Ectodermal cell (in vitro differentiated cells): Measurements from ENCODE around the gene AP4E1.

Source experiments
- H3K27ac ChIP-seq: 2 replicates; pipeline ENCODE4 v1.7.0; 2013; ENCODE audit warnings: mild to moderate bottlenecking, low read depth, low read length; ENCODE audit not compliant: insufficient read depth, poor library complexity, severe bottlenecking
- H3K27me3 ChIP-seq: 2 replicates; pipeline ENCODE4 v1.7.0; 2013; ENCODE audit warnings: mild to moderate bottlenecking, low read length; ENCODE audit not compliant: insufficient read depth, control insufficient read depth, poor library complexity, severe bottlenecking
- H3K36me3 ChIP-seq: one replicate; pipeline ENCODE4 v1.7.0; 2013; ENCODE audit warnings: low read length; ENCODE audit not compliant: control insufficient read depth, insufficient read depth
- H3K4me1 ChIP-seq: one replicate; pipeline ENCODE4 v1.7.0; 2013; ENCODE audit warnings: low read length; ENCODE audit not compliant: control insufficient read depth, insufficient read depth
- H3K4me3 ChIP-seq: 2 replicates; pipeline ENCODE4 v1.7.0; 2013; ENCODE audit warnings: low read depth, low read length, control low read depth; ENCODE audit not compliant: insufficient read depth
- H3K9me3 ChIP-seq: 2 replicates; pipeline ENCODE4 v1.7.0; 2013; ENCODE audit warnings: mild to moderate bottlenecking, low read length, moderate library complexity; ENCODE audit not compliant: control insufficient read depth
- WGBS, 2 experiments: methylation state at CpG; one replicate each; pipeline ENCODE4 v1.1.7; 2013; ENCODE audit warnings: missing lambda C conversion rate in 2 of 2; 5-methylcytosine and 5-hydroxymethylcytosine counted together

The AP4E1 gene

DNA sequence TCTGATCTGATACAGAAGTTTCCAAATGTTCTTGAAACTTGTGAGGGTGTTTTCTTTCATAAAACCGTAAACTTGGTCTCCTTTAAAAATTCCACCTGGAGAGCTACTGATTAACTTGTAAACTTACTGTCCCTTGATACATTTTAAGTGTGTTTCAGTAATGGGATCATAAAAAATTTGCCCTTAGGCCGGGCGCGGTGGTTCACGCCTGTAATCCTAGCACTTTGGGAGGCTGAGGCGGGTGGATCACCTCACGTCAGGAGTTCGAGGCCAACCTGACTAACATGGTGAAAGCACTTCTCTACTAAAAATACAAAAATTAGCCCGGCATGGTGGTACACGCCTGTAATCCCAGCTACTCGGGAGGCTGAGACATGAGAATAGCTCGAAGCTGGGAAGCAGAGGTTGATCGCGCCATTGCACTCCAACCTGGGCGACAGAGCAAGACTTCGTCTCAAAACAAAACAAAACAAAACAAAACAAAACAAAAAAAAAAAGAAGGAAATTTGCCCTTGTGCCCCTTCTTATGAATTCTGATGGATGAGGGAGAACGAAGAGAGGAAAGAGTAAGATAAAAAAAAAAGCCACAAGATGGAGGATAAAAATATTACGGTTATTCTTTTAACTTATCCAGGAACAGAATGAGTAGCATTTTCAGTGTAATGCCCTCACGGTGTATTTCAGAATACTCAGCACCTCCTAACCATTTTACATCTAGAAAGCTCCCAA, 32.1 kb upstream of the AP4E1 start:
- no peak overlapping the region for H3K4me3 ChIP-seq
- no peaks in the 10 kb centered on the region for H3K36me3 ChIP-seq
- WGBS, 2 experiments, result 83 to 89% methylated on average over 16 to 18 of the region's 19 CpGs
- H3K9me3 ChIP-seq, result no peaks in the 10 kb centered on the region
- no peaks in the 10 kb centered on the region for H3K27me3 ChIP-seq
- H3K27ac ChIP-seq, result no peak overlapping the region
- H3K4me1 ChIP-seq, result no peaks in the 10 kb centered on the region

DNA sequence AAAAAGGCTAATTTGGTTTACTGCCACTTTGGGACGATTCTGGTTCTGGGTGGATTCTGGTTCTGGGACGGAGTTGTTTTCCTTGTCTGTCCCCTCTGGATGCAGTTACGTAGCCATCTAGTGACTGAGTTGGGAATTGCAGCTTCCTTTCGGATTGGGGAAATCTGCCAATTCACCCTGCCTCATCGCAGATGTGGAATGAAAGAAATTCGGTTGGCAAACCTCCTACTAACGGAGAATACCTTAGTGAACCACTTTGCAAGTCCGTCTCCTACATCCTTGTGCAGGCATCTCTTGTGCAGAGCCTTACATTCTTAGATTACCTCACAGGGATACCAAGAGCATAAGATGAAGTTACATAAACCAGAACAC, 31.5 kb upstream of the AP4E1 start:
- no peaks in the 10 kb centered on the region for H3K4me1 ChIP-seq
- H3K27ac ChIP-seq, result no peak overlapping the region
- H3K36me3 ChIP-seq, result no peaks in the 10 kb centered on the region
- no peaks in the 10 kb centered on the region for H3K9me3 ChIP-seq
- 12 to 17% methylated on average over 8 of the region's 8 CpGs for whole genome bisulfite sequencing, 2 experiments
- H3K4me3 ChIP-seq, result no peak overlapping the region
- no peaks in the 10 kb centered on the region for H3K27me3 ChIP-seq

DNA sequence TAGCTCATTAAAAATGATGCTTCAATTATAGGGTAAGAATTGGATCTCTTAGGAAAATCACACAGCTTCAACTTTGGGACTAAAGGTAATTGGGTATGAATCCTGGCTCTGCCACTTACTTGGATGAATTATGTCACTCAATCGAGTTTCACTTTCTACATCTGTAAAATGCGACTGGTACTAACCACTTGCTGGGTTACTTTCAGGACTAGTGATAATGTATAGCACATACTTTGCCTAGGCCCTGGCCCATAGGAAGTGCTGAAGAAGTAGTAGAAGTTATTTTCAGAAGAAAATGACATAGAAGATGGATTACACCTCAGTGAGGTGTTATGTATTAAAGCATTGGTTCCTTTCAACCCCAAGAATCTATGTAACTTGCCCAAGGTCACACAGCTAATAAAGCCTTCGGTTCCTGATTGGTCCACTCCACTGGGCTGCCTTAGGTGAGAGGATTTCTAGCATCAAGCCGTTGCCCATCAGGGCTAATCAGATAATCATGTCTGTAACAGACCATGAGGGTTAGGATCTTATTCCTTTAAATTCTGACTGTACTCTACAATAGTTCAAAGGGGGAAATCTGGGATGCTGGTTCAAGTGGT, 29.4 kb upstream of the AP4E1 start:
- 92 to 94% methylated on average over 4 of the region's 4 CpGs for whole genome bisulfite sequencing, 2 experiments
- no peaks in the 10 kb centered on the region for H3K36me3 ChIP-seq

DNA sequence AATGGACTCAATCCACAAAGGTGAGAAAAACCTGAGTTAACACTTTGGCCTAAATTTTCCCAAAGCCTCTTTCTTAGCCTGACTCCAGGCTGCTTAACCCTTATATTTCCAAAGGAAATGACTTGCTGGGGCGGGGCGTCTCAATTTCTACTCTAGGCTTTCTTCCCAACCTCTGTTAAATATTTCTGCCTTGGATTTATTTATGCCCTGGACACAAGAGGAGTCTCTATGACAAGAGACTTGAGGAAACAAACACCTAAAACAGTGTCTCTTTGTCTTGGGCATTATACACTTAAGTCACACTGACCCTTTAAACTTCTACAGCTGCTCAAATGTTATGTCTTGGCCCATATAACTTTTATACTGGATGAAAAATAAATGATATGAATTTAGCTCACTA, 28.3 kb upstream of the AP4E1 start:
- Histone ChIP-seq H3K4me3 (no peak overlapping the region), H3K27me3 (no peaks in the 10 kb centered on the region), H3K9me3 (no peaks in the 10 kb centered on the region), H3K36me3 (no peaks in the 10 kb centered on the region), H3K27ac (no peak overlapping the region), H3K4me1 (no peaks in the 10 kb centered on the region)
- WGBS, 2 experiments, result 91 to 94% methylated on average over 2 of the region's 2 CpGs

More for the DNA sequence above, 29.4 kb upstream of the AP4E1 start:
- no peaks in the 10 kb centered on the region for H3K4me1 ChIP-seq
- no peak overlapping the region for H3K4me3 ChIP-seq
- no peaks in the 10 kb centered on the region for H3K27me3 ChIP-seq
- no peaks in the 10 kb centered on the region for H3K9me3 ChIP-seq
- no peak overlapping the region for H3K27ac ChIP-seq

DNA sequence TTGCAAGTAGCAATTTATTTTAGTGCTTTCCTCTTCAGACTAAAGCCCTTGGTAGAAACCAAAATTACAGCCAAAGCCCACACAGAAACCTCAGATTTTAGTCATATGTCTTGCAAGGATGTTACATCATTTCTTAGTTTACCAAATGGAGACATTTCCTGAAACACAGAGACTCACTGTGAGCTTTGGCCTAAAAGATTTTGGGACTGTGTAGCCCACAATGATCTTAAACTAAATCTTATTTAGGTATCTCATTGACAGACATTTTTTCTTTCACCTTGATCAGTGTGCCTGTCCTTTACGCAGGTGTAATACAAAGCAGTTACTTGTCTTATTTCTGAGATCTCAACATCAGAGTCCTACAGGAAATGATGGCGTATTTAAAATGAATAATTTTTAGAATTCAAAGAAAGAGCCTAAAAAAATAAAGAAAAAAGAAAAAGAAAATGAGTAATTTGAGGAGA, 27.8 kb upstream of the AP4E1 start:
- no peaks in the 10 kb centered on the region for H3K36me3 ChIP-seq
- H3K27me3 ChIP-seq, result no peaks in the 10 kb centered on the region
- 92 to 100% methylated on average over 2 of the region's 2 CpGs for WGBS, 2 experiments
- no peak overlapping the region for H3K4me3 ChIP-seq
- no peaks in the 10 kb centered on the region for H3K4me1 ChIP-seq
- H3K27ac ChIP-seq, result no peak overlapping the region
- H3K9me3 ChIP-seq, result no peaks in the 10 kb centered on the region

DNA sequence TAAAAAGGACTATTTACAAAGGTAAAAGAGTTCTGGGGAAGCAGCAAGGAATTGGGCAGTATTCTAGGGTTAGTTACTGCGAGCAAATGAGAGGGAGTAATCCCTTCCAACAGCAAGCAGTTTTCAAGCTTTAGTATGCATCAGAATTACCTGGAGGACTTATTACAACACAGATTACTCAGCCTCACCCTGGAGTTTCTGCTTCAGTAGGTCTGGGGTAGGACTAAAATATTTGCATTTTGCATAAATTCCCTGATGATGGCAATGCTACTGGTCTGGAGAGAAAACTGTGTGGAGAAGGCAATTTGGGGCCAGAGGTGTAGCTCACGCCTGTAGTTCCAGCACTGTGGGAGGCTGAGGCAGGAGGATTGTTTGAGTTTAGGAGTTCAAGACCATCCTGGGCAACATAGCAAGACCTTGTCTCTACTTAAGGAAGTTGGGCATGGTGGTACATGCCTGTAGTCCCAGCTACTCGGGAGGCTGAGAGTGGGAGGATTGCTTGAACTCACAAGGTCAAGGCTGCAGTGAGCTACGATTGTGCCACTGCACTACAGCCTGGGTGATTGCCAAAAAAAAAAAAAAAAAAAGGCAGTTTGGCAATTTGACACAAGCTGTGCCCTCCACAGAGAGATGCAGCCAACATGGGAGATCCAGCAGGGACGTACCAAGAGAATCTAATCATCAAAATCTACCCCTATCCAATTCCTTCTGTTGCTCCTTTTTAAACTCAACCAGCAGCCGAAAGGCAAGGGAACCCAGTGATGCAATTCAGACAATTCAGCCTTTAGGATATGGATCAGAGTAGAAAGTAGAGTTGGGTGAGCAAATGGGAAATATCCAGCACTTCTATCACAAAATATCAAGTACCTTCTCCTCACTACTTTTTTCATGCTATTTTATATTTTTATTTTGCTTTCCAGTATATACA, 27.1 kb upstream of the AP4E1 start:
- H3K9me3 ChIP-seq, result no peaks in the 10 kb centered on the region
- H3K4me1 ChIP-seq, result no peaks in the 10 kb centered on the region
- WGBS, 2 experiments, result 95 to 96% methylated on average over 5 to 6 of the region's 6 CpGs
- H3K27me3 ChIP-seq, result no peaks in the 10 kb centered on the region
- no peak overlapping the region for H3K27ac ChIP-seq
- H3K4me3 ChIP-seq, result no peak overlapping the region
- no peaks in the 10 kb centered on the region for H3K36me3 ChIP-seq

DNA sequence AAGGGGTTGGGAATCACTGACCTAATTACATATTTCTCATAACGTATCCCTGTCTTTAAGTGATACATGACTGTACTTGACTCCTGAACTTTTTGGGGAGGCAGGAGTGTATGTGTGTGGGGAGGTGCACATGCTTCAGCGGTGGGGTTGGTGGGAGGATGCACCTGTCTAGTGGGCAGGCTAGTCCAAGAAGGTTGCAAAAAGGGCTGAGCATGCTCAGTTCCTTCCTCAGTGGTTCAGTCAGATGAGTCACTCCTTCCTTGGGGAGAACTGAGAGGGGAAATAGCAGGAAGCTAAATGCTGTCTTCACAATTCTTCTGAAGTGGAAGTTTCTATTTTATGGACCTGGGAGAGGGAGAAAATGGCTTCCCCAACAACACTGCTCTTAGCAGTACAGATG, 24.6 kb upstream of the AP4E1 start:
- no peaks in the 10 kb centered on the region for H3K9me3 ChIP-seq
- no peak overlapping the region for H3K4me3 ChIP-seq
- H3K36me3 ChIP-seq, result no peaks in the 10 kb centered on the region
- 94 to 96% methylated on average over 2 of the region's 2 CpGs for WGBS, 2 experiments
- no peaks in the 10 kb centered on the region for H3K4me1 ChIP-seq
- no peaks in the 10 kb centered on the region for H3K27me3 ChIP-seq
- H3K27ac ChIP-seq, result no peak overlapping the region

DNA sequence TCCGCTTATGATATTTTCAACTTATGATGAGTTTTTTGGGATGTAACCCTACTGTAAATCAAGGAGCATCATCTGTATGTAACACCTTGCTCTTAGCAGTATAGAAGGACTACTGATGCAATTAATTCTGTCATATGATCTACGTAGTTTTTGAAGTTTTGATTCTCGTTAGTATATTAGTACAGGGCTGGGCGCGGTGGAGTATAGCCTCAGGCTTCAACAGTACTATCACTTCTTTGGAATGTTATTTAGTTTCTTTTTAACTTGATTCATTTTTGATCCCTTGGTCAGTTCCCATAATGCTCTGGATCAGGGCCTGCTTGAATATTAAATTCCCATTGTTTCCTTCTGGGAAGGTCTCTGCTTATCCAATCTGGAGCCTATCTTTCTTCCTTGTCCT, 23.9 kb upstream of the AP4E1 start:
- H3K4me3 ChIP-seq, result no peak overlapping the region
- WGBS, 2 experiments, result 88 to 91% methylated on average over 5 of the region's 5 CpGs
- H3K36me3 ChIP-seq, result no peaks in the 10 kb centered on the region
- no peaks in the 10 kb centered on the region for H3K9me3 ChIP-seq
- no peaks in the 10 kb centered on the region for H3K4me1 ChIP-seq
- H3K27ac ChIP-seq, result no peak overlapping the region
- no peaks in the 10 kb centered on the region for H3K27me3 ChIP-seq

DNA sequence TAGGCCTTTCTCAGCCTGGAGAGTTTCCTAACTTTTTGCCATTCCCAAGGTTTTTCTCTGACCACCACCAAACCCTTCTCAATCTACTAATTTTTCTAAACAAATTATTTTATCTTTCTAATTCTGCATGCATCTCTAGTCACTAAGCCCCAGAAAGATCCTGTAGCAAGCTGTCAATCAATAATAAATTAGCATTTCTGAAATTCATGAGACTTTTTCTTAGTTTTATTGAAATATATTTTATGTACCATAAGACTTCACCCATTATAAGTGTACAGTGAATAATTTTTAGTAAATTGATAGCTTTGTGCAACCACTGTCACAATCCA, 22.4 kb upstream of the AP4E1 start:
- Histone ChIP-seq H3K9me3 (no peaks in the 10 kb centered on the region), H3K36me3 (no peaks in the 10 kb centered on the region), H3K27ac (no peak overlapping the region), H3K4me1 (no peaks in the 10 kb centered on the region), H3K4me3 (no peak overlapping the region), H3K27me3 (no peaks in the 10 kb centered on the region)

DNA sequence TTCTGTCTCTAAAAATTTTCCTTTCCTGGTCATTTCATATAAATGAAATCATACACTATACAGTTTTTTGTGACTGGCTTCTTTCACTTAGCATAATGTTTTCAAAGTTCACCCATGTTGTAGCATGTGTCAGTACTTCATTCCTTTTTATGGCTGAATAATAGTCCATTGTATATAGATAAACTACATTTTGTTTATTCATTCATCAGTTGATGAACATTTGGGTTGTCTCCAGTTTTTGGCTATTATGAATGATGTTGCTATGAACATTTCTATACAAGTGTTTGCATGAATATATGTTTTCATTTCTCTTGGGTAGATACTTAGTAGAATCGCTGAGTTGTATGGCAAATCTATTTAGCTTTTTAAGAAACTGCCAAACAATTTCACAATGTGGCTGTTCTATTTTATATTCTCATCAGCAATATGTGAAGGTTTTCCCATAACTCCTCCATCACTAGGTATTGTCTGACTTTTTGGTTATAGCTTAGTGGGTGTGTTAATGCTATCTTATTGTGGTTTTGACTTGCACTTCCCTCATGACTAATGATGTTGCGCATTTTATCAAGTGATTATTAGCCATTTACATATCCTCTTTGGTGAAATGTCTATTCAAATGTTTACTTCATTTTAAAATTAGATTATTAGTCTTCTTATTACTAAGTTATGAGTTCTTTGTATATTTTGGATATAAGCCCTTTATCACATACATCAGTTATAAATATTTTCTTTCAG, 21.7 kb upstream of the AP4E1 start:
- Histone ChIP-seq H3K9me3 (no peaks in the 10 kb centered on the region), H3K27ac (no peak overlapping the region), H3K4me3 (no peak overlapping the region), H3K4me1 (no peaks in the 10 kb centered on the region), H3K36me3 (no peaks in the 10 kb centered on the region), H3K27me3 (no peaks in the 10 kb centered on the region)
- 100% methylated on average over 2 of the region's 2 CpGs; no CpG with 5 or more reads in 1 of the 2 experiments for WGBS, 2 experiments
